Body of pancreas (tissue), 4 donors: ENCODE results near the gene SYT8. TPM values are rescaled to one million over a fixed set of nuclear protein-coding genes. Genes with fewer than 3 reads are reported as not detected.
A peak's percentile ranks its signal among the peaks of the same experiment; 100 is the strongest.

Experiments used
- ATAC-seq: fragments of 150-250 bp; one replicate; pipeline ENCODE4 v1.9.1; 2016
- DNase-seq, 4 donors: peaks; one replicate each; pipeline ENCODE4 v3.0.0-alpha.2; 2019
- H3K27ac ChIP-seq, 4 donors: fragments of 200-600 bp; sonication (generic); 1 replicate in 3 of 4; 2 replicates in 1 of 4; pipeline versions ENCODE4 v1.5.1 to v1.6.1; 2016 to 2019; ENCODE audit warnings: mild to moderate bottlenecking in 1 of 4, mixed read lengths in 1 of 4, moderate library complexity in 1 of 4
- H3K27me3 ChIP-seq, 2 donors: fragments of 200-600 bp; sonication (generic); one replicate each; pipeline ENCODE4 v1.6.0; 2016; ENCODE audit warnings: mild to moderate bottlenecking in 1 of 2
- H3K36me3 ChIP-seq, 2 donors: fragments of 200-600 bp; sonication (generic); replicated peaks in 1 of 2; 2 replicates each; pipeline ENCODE4 v1.5.1; 2016; ENCODE audit warnings: low read depth in 2 of 2; ENCODE audit not compliant: insufficient read depth in 1 of 2
- H3K4me1 ChIP-seq: fragments of 200-600 bp; sonication (generic); one replicate; pipeline ENCODE4 v1.6.0; 2016
- H3K4me3 ChIP-seq, 2 donors: fragments of 200-600 bp; sonication (generic); 1 replicate in 1 of 2; 2 replicates in 1 of 2; pipeline ENCODE4 v1.5.1; 2016 to 2019
- H3K9me3 ChIP-seq, 3 donors: fragments of 200-600 bp; sonication (generic); 1 replicate in 2 of 3; 2 replicates in 1 of 3; pipeline ENCODE4 v1.5.1; 2016
- POLR2A ChIP-seq, 3 donors: fragments of 450-650 bp; IDR thresholded peaks; one replicate each; pipeline ENCODE4 v1.6.1; 2016; ENCODE audit warnings: antibody characterized with exemption in 3 of 3, mild to moderate bottlenecking in 2 of 3
- WGBS, 2 donors: methylation state at CpG; one replicate each; pipeline ENCODE4 v1.1.5; 2017; 5-methylcytosine and 5-hydroxymethylcytosine counted together
- intact Hi-C: fragments of 100-400 bp; cut with DNase I; formaldehyde crosslinking; loops from one replicate; pipeline ENCODE4 v1.15.1; 2023
- total RNA-seq, 2 donors: library from RNA; depleted of rRNA; stranded (reverse); fragments of >200 nt; gene quantifications; one replicate each; pipeline ENCODE4 v1.1.0, GENCODE V29; 2016
- TF ChIP-seq, protein P1 (sequence below), 7 experiments: fragments of 450-650 bp in 4 of 7; fragments of 200-600 bp in 3 of 7; sonication (generic) in 3 of 7; IDR thresholded peaks; one replicate each; pipeline ENCODE4 v1.5.1; 2016 to 2019; ENCODE audit warnings: antibody characterized with exemption in 7 of 7

SYT8 gene
- total RNA-seq, 2 donors from 2014 or later = 6.0 to 32.6 TPM

DNA sequence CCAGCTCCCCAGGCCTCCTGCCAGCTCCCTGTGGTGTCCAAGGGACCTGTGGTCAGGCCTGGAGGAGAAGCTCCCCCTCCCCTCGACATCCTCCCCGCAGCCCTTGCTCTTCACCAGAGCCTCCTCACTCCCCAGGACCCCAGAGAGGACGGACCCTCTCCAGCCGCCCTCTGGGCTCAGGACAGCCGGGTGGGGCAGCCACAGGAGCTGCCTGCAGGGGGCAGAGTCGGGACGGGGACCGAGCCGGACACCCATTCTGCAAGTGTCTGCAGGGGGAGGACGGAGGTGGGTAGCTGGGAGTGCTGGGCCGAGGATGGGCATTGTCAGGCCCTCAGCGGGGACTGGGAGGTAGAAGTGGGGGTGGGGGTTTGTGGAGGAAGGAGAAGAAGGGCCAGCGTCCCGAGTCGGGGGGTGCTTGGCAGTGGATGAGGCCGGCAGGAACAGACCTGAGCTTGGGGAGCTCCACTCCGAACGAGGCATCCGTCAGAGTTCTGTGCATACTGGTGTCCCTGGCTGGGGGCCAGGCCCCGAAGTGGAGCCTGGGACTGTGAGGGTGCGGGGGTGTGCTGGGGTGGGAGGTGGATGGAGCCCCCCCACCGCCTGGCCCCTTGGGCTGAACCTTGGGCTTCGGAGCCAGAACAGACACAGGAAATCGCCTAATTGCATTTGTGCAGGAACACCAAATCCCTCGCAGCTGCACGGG, 41.7 kb downstream of the SYT8 start:
- no peak overlapping the region for H3K4me3 ChIP-seq
- intact Hi-C loops = loop anchor here (5.0 kb wide), 1 partner anchor 49 kb away; no protein-coding TSS in a partner anchor
- peak; percentile 43 to 59 (median 54) for DNase-seq

DNA sequence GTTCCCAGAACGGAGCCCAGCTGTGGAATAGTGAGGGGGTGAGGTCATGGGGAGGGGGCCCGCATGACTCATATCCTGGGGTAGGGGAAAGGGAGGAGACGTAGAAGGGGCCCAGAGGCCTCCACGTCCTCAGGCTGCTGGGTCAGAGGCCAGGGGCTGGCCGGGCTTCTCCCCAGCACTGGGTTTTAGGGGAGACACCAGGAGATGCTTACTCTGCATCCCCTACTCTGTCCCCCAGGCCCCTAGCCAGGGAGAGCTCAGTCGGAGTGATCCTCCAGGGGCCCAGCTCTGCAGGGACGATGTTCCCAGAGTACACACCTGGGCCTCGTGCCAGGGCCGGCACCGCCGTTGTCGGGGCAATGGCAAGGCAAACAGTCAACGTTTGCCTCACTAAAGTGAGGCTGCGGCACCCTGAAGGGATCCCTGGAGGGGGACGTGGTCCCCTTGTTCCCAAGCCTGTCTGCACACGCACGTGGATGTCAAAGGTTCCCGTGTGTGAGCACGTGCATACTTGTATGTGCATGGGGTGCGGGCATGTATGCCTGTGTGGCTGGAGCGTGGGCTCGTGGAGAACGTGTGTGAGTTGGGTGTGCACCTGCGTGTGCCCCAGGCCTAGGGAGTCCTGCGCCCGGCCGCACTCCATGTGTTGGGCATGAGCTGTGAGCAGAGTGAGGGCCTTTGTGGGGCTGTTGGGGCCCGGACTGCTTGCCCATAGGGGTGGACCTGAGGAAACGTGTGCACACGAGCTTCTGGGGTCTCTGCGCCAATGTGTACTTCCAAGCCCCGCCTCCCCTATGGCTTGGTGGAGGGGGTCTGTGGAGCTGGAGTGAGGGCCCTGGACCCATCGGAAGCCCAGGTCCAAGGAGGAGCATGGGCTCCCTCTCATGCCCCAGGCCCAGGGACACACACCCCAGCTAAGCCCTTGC, 42.7 kb downstream of the SYT8 start:
- no peaks in the 10 kb centered on the region for H3K27me3 ChIP-seq
- no peak for TF ChIP-seq POLR2A (IDR thresholded peaks at IDR 0.05)
- TF ChIP-seq, protein P1, sequence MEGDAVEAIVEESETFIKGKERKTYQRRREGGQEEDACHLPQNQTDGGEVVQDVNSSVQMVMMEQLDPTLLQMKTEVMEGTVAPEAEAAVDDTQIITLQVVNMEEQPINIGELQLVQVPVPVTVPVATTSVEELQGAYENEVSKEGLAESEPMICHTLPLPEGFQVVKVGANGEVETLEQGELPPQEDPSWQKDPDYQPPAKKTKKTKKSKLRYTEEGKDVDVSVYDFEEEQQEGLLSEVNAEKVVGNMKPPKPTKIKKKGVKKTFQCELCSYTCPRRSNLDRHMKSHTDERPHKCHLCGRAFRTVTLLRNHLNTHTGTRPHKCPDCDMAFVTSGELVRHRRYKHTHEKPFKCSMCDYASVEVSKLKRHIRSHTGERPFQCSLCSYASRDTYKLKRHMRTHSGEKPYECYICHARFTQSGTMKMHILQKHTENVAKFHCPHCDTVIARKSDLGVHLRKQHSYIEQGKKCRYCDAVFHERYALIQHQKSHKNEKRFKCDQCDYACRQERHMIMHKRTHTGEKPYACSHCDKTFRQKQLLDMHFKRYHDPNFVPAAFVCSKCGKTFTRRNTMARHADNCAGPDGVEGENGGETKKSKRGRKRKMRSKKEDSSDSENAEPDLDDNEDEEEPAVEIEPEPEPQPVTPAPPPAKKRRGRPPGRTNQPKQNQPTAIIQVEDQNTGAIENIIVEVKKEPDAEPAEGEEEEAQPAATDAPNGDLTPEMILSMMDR (IDR thresholded peaks at IDR 0.05) = no peak
- intact Hi-C loops = loop anchor here (5.0 kb wide), 1 partner anchor 50 kb away; no protein-coding TSS in a partner anchor
- 57 to 88% methylated on average over 14 to 31 of the region's 33 CpGs for WGBS, 2 donors
- peaks cover 27% of the 10 kb centered on the region for H3K4me1 ChIP-seq
- H3K4me3 ChIP-seq = no peak overlapping the region
- H3K9me3 ChIP-seq = no peaks in the 10 kb centered on the region
- peak; percentile 44 to 70 (median 58) for DNase-seq
- no peak for ATAC-seq
- H3K36me3 ChIP-seq = no peaks in the 10 kb centered on the region
- H3K27ac ChIP-seq = peak overlapping the region in 1 of 4 donors; percentile 17

More for the DNA sequence above, 41.7 kb downstream of the SYT8 start:
- 36 to 45% methylated on average over 17 to 26 of the region's 26 CpGs for WGBS, 2 donors
- peak overlapping the region in 1 of 4 donors; percentile 0 for H3K27ac ChIP-seq
- peaks cover 18% of the 10 kb centered on the region for H3K4me1 ChIP-seq
- H3K27me3 ChIP-seq = no peaks in the 10 kb centered on the region
- H3K9me3 ChIP-seq = no peaks in the 10 kb centered on the region
- TF ChIP-seq POLR2A (IDR thresholded peaks at IDR 0.05) = no peak
- TF ChIP-seq, protein P1 (IDR thresholded peaks at IDR 0.05) = peak; percentile 20 to 53 (median 46)
- no peak for ATAC-seq
- no peaks in the 10 kb centered on the region for H3K36me3 ChIP-seq

DNA sequence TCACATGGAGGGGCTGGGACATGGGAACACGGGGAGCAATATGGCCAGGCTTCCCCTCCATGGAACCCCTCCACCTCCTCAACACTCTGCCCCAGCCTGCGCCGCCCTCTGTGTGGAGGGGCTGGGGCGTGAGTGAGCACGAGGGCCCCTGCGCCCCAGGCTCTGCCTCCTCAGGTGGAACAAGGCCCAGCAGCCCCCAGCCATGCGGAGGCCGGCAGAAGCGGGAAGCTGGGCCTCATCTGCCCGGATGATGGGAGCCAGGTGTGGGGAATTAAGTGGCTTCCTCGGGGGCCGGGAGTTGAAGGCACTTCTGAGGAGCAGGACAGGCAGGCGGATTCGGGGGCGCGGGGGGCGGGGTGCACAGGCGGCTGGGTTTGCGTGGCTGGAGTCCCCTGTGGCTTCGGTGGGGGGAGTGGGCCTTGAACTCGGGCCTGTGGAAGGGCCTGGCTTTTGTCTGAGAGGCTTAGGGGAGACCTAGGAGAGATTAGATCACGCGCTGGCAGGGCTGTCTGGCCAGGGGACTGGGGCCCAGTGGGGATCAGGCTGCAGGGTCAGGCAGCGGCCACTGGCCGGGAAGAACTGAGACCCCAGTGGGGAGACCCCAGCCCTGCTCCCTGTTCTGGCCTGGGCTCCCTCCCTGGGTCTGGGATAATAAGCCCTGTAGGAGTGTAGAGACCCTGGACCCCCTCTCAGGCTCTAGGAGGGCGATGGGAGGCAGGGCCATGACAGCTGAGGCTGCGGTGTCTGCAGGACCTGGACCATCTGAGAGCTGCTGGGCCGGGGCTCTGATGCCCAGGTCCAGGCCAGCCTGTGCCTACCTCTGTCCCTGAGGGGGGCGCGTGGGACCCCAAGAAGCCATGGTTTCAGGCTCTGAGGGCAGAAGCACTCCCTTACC, 43.6 kb downstream of the SYT8 start:
- Histone ChIP-seq H3K36me3 (no peaks in the 10 kb centered on the region), H3K27me3 (no peaks in the 10 kb centered on the region), H3K4me3 (no peak overlapping the region), H3K9me3 (no peaks in the 10 kb centered on the region), H3K27ac (peak overlapping the region in 1 of 4 donors; percentile 17), H3K4me1 (peaks cover 30% of the 10 kb centered on the region)
- DNase-seq (peak; percentile 7 to 11 (median 10)), ATAC-seq (no peak)
- TF ChIP-seq, protein P1 (IDR thresholded peaks at IDR 0.05) = no peak
- no peak for TF ChIP-seq POLR2A (IDR thresholded peaks at IDR 0.05)
- 86 to 90% methylated on average over 8 to 30 of the region's 30 CpGs for whole genome bisulfite sequencing, 2 donors
- intact Hi-C loops = loop anchor here (5.0 kb wide), 1 partner anchor 51 kb away; no protein-coding TSS in a partner anchor

DNA sequence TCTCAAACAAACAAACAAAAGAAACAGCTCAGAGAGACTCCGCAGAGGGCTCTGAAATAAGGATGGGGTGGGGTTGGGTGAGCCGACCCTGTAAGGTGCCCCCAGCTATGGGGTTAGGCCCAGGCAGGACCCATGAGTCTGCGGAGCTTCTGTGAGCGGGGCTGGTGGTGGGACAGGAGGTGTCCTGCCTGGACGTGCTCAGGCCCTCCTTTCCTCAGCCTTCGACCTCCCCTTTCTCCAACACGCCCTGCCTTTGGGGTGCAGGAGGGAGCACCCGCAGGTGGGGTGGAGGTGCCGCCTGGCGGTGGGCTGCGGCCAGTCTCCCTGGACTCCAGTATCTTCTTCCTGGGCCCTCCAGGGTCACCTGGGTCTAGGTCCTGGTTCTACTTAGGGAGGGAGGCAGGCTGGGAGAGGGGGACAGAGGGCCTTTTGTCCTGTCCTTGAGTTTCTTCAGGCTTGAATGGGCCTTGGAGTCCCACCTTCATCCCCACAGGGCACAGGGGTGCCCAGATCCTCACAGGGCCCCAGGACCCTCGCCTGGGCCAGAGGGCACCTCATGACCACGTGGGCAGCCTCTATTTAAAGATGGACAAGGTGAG, 44.7 kb downstream of the SYT8 start:
- ATAC-seq (no peak), DNase-seq (peak in 1 of 4 donors; percentile 10)
- Histone ChIP-seq H3K4me3 (no peak overlapping the region), H3K9me3 (no peaks in the 10 kb centered on the region), H3K27ac (peak overlapping the region in 1 of 4 donors; percentile 40), H3K36me3 (no peaks in the 10 kb centered on the region), H3K4me1 (peaks cover 30% of the 10 kb centered on the region), H3K27me3 (no peaks in the 10 kb centered on the region)
- TF ChIP-seq POLR2A (IDR thresholded peaks at IDR 0.05) = no peak
- TF ChIP-seq, protein P1 (IDR thresholded peaks at IDR 0.05) = no peak
- 89 to 90% methylated on average over 11 to 13 of the region's 13 CpGs for WGBS, 2 donors
- intact Hi-C loops = loop anchor here (5.0 kb wide), 1 partner anchor 52 kb away; no protein-coding TSS in a partner anchor
